Fibroblast of pulmonary artery (primary cell): ENCODE results near the gene SLC25A45.

Experiments used
- DNase-seq: peaks from one replicate; pipeline ENCODE4 v3.0.0-alpha.2; 2010; ENCODE audit warnings: low read depth
- H3K4me3 ChIP-seq: replicated peaks from 2 replicates; pipeline ENCODE4 v1.5.1; 2011; ENCODE audit warnings: low read depth, mild to moderate bottlenecking, control low read depth, low read length, moderate library complexity
- TF ChIP-seq, protein P1 (sequence below): IDR thresholded peaks from 2 replicates; pipeline ENCODE4 v1.5.1; 2011; ENCODE audit warnings: mild to moderate bottlenecking, control low read depth, low read length, inconsistent platforms; ENCODE audit errors: missing control alignments

SLC25A45 gene

DNA sequence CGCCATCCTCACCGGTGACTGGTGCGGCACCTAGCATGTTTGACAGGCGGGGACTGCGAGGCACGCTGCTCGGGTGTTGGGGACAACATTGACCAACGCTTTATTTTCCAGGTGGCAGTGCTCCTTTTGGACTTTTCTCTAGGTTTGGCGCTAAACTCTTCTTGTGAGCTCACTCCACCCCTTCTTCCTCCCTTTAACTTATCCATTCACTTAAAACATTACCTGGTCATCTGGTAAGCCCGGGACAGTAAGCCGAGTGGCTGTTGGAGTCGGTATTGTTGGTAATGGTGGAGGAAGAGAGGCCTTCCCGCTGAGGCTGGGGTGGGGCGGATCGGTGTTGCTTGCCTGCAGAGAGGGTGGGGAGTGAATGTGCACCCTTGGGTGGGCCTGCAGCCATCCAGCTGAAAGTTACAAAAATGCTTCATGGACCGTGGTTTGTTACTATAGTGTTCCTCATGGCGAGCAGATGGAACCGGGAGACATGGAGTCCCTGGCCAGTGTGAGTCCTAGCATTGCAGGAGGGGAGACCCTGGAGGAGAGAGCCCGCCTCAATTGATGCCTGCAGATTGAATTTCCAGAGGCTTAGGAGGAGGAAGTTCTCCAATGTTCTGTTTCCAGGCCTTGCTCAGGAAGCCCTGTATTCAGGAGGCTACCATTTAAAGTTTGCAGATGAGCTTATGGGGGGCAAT lies 41.2 kb upstream of the SLC25A45 start:
- H3K4me3 ChIP-seq: peak overlapping the region; percentile 96
- TF ChIP-seq, protein P1, sequence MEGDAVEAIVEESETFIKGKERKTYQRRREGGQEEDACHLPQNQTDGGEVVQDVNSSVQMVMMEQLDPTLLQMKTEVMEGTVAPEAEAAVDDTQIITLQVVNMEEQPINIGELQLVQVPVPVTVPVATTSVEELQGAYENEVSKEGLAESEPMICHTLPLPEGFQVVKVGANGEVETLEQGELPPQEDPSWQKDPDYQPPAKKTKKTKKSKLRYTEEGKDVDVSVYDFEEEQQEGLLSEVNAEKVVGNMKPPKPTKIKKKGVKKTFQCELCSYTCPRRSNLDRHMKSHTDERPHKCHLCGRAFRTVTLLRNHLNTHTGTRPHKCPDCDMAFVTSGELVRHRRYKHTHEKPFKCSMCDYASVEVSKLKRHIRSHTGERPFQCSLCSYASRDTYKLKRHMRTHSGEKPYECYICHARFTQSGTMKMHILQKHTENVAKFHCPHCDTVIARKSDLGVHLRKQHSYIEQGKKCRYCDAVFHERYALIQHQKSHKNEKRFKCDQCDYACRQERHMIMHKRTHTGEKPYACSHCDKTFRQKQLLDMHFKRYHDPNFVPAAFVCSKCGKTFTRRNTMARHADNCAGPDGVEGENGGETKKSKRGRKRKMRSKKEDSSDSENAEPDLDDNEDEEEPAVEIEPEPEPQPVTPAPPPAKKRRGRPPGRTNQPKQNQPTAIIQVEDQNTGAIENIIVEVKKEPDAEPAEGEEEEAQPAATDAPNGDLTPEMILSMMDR: no peak
- DNase-seq: no peak

DNA sequence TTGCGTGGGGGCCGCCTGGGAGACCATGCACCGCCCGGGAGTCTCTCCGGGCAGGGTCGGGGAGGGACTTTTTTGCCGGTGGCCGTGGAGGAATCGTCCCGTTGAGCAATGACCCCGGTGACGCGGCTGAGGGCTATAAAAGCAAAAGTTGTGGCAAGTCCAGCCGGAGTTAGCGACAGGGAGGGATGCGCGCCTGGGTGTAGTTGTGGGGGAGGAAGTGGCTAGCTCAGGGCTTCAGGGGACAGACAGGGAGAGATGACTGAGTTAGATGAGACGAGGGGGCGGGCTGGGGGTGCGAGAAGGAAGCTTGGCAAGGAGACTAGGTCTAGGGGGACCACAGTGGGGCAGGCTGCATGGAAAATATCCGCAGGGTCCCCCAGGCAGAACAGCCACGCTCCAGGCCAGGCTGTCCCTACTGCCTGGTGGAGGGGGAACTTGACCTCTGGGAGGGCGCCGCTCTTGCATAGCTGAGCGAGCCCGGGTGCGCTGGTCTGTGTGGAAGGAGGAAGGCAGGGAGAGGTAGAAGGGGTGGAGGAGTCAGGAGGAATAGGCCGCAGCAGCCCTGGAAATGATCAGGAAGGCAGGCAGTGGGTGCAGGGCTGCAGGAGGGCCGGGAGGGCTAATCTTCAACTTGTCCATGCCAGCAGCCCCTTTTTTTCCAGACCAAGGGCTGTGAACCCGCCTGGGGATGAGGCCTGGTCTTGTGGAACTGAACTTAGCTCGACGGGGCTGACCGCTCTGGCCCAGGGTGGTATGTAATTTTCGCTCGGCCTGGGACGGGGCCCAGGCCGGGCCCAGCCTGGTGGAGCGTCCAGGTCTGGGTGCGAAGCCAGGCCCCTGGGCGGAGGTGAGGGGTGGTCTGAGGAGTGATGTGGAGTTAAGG lies 40.4 kb upstream of the SLC25A45 start, which contains the start of gene NEAT1:
Gene NEAT1 (plus strand): TSS at position 166 of the 883 bp plus-strand sequence.
- TF ChIP-seq, protein P1: no peak
- H3K4me3 ChIP-seq: peak within 1 kb of the TSS; percentile 96
- DNase-seq: peak; percentile 97

DNA sequence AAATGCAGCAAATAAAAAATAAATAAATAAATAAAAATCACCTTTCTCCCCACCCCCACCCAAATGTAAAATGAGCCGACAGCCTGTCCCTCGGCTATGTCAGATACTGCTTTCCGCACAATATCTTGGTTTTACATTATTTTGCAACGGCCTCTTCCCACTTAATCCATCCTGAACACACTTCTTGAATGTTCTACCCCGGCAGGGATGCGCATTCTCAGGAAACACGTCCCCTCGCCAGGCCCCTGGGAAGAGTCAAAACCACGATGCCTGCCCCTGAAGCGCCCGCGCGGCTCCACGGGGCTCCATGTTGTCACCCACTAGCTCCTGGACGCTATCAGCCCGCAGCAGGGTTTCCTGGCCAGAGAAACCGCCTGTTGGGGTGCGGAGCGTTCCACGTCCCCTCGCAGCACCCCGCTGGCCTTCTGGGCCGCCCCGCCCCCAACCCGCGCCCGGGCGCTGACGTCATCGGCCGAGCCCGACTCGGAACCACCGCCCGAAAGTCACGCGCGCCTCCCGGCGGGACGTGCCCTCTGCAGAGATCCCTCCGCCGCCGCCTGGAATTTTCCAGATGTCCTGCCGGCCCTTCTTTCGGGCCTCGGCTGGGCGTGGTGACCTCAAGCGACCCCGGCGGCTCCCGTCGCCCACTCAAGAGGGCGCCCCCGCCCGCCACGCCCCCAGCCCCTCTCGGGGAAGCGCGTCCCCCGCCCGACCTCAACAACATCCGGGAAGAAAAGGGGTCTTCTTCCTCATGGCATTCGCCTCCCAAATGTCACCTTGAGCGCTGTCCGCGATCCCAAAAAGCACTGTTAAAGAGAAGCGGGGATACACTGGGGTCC lies 39.6 kb upstream of the SLC25A45 start:
- peak overlapping the region; percentile 96 for H3K4me3 ChIP-seq
- DNase-seq: peak; percentile 99
- TF ChIP-seq, protein P1: no peak

DNA sequence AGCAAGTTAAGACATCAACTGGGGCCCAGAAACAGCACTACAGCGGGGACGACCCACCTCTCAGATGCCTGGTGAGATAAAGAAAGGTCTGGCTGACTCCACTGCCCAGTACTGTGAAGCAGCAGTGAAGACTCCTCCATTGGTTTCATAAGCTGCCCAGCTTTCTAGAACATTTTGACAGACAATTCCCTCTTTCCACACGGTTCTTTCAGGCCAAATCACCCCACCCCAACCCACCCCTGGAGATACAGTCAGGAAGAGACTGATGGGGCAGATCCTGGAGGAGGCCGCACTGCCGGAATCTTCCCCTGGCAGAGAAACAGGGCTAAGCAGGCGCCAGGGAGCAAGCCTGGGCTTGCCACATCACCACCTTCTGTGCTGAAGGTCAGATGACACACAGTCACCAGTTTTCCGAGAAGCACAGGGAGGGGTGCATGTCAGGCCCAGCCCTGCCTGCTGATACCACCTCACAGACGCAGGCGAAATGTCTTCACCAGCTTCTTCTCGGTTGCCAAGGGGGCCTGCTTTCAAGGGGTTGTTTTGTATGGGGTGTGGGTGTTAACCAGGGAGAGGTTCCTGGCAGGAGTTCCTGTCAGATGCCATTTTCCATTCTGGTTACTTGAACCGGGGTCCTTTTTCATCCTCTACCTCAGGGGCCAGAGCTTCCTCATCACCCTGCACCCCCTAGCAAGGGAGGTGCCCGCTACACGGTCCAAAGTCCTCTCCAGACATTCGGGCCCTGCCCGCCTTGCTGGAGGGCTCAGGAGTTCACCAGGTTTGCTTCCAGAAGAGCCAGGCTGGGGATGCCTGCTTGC lies 38.7 kb upstream of the SLC25A45 start:
- H3K4me3 ChIP-seq: peak overlapping the region; percentile 68
- TF ChIP-seq, protein P1: no peak
- peak; percentile 100 for DNase-seq

DNA sequence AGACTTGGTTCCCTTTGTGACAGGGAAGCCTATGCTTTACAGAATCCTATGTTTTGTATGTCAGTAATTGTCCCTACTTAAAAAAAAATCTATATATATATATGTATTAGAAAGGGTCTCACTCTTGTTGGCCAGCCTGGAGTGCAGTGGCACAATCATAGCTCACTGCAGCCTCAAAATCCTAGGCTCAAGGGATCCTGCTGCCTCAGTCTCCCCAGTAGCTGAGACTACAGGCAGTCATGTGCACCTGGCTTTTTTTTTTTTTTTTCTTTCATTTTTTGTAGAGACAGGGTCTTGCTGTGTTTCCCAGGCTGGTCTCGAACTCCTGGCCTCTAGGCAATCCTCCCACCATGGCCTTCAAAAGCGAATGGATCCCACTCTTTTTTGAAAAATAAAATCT lies 38.1 kb upstream of the SLC25A45 start:
- TF ChIP-seq, protein P1: no peak
- no peak for DNase-seq
- H3K4me3 ChIP-seq: peak overlapping the region; percentile 46
